Measurements from ENCODE around the gene CD4. TPM values are rescaled to one million over a fixed set of nuclear protein-coding genes. Genes with fewer than 3 reads are reported as not detected.

Gene CD4
- total RNA-seq, 6 donors from 2014 or later, result 10.5 to 86.6 (median 35.6) TPM

DNA sequence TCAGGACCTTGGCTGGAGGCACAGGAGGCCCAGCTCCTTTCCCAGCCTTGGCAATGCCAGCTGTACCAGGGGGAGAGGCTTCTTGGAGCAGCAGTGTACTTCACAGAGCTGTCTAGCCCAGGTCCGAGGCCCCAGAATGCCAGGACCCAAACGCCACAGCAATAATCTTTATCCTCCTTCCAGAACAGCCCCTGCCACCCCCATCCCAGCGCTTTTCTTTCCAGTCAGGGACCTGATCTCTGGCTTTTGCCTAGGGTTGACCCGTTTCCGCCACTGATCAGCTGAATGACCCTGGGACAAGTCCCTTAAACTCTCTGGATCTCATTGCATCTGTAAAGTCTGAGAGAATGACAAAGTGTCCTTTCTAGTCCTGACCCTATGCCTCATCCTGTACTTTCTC, 11.9 kb upstream of the CD4 start:
- Histone ChIP-seq H3K27me3 (peaks cover 0 to 2% (median 0%) of the 10 kb centered on the region in 4 donors), H3K4me3 (no peak overlapping the region), H3K9me3 (no peaks in the 10 kb centered on the region), H3K36me3 (no peaks in the 10 kb centered on the region), H3K4me1 (peaks cover 13 to 26% (median 15%) of the 10 kb centered on the region in 4 donors), H3K27ac (peak overlapping the region in 1 of 4 donors; percentile 64)
- ATAC-seq (ENCODE audit: low FRiP score in 2 of 2) (no peak), DNase-seq (no peak)
- TF ChIP-seq EP300 (IDR thresholded peaks at IDR 0.05) (no peak), POLR2AphosphoS5 (IDR thresholded peaks at IDR 0.05) (no peak), POLR2A (IDR thresholded peaks at IDR 0.05) (no peak)
- TF ChIP-seq, protein P1, sequence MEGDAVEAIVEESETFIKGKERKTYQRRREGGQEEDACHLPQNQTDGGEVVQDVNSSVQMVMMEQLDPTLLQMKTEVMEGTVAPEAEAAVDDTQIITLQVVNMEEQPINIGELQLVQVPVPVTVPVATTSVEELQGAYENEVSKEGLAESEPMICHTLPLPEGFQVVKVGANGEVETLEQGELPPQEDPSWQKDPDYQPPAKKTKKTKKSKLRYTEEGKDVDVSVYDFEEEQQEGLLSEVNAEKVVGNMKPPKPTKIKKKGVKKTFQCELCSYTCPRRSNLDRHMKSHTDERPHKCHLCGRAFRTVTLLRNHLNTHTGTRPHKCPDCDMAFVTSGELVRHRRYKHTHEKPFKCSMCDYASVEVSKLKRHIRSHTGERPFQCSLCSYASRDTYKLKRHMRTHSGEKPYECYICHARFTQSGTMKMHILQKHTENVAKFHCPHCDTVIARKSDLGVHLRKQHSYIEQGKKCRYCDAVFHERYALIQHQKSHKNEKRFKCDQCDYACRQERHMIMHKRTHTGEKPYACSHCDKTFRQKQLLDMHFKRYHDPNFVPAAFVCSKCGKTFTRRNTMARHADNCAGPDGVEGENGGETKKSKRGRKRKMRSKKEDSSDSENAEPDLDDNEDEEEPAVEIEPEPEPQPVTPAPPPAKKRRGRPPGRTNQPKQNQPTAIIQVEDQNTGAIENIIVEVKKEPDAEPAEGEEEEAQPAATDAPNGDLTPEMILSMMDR (IDR thresholded peaks at IDR 0.05), result no peak
- WGBS, 2 donors, result 95 to 97% methylated on average over 4 to 5 of the region's 5 CpGs

DNA sequence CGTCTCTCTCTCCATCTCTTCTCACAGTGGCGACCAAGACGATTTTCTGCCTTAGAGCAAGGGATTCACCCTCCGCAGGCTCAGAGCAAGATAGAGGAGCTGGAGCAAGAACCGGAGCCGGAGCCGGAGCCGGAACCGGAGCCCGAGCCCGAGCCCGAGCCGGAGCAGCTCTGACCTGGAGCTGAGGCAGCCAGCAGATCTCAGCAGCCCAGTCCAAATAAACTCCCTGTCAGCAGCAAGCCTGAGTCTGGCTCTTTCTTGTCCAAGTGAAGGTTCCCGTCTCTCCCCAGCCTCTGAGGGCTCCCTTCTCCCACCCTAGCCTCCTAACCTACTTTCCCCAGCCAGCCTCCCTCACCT, 11.1 kb upstream of the CD4 start:
- peak overlapping the region; percentile 25 to 68 (median 48) for H3K27ac ChIP-seq
- no peaks in the 10 kb centered on the region for H3K9me3 ChIP-seq
- TF ChIP-seq POLR2AphosphoS5 (IDR thresholded peaks at IDR 0.05), result no peak
- TF ChIP-seq, protein P1 (IDR thresholded peaks at IDR 0.05), result no peak
- no peak for TF ChIP-seq POLR2A (IDR thresholded peaks at IDR 0.05)
- TF ChIP-seq EP300 (IDR thresholded peaks at IDR 0.05), result no peak
- peak in 1 of 2 donors; percentile 60 for ATAC-seq (ENCODE audit: low FRiP score in 2 of 2)
- WGBS, 2 donors, result 63 to 65% methylated on average over 13 to 14 of the region's 14 CpGs
- H3K4me1 ChIP-seq, result peaks cover 9 to 22% (median 11%) of the 10 kb centered on the region in 4 donors
- H3K36me3 ChIP-seq, result no peaks in the 10 kb centered on the region
- DNase-seq, result peak in 1 of 2 donors; percentile 84
- peaks cover 0 to 2% (median 0%) of the 10 kb centered on the region in 4 donors for H3K27me3 ChIP-seq
- peak overlapping the region in 3 of 4 donors; percentile 30 to 48 (median 35) for H3K4me3 ChIP-seq

DNA sequence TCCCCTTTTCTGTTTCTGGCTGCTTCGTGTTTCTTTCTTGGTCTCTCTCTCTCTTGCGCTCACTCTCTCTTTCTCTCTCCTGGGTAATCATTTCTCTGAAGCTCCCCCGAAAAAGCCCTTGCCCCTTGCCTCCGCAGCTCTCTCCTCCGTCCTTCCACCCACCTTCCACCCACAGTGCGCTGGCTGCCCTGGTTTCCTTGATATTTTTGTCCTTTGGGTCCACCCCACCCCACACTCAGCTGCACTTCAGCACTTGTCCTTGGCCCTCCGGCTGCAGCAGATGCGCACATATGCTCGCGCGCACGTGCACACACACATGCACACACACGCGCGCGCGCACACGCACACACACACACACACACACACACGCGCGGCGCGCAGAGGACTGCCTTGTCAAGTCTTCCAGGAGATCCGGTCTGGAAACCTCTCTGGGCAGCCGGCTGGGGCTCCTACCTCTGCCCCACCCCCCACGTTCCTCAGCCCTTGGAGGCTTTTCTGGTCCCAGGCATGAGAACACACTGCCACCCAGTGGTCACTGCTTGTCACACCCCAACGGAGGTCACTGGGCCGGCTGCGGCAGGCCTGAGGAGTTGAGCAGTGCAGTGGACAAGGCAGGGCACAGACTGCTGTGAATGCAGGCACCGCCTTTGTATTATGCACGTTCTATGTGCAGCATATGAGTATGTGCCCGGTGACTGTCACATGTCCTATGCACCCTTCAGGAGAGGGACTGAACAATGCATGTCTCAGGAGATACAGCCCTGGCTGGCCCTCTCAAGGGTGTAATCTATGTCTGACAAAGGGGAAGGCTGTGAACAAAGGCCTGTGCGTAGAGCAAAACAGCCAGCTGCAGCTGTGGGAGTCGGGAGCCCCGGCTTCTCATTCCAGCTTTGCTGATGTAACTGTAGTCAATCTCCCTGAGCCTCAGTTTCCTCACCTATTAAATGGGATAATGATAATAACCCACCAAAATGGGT, 10.5 kb upstream of the CD4 start:
- TF ChIP-seq POLR2A (IDR thresholded peaks at IDR 0.05) (peak in 1 of 4 donors; percentile 14), EP300 (IDR thresholded peaks at IDR 0.05) (no peak), POLR2AphosphoS5 (IDR thresholded peaks at IDR 0.05) (peak; percentile 53 to 71)
- TF ChIP-seq, protein P1 (IDR thresholded peaks at IDR 0.05), result peak; percentile 91 to 99 (median 98)
- Histone ChIP-seq H3K4me3 (peak overlapping the region in 3 of 4 donors; percentile 30 to 48 (median 35)), H3K4me1 (peaks cover 9 to 16% (median 11%) of the 10 kb centered on the region in 4 donors), H3K27me3 (no peaks in the 10 kb centered on the region), H3K9me3 (no peaks in the 10 kb centered on the region), H3K27ac (peak overlapping the region in 3 of 4 donors; percentile 25 to 68 (median 64)), H3K36me3 (no peaks in the 10 kb centered on the region)
- peak; percentile 92 to 97 for DNase-seq
- ATAC-seq (ENCODE audit: low FRiP score in 2 of 2), result peak; percentile 97 to 98
- WGBS, 2 donors, result 5 to 7% methylated on average over 28 to 35 of the region's 35 CpGs

DNA sequence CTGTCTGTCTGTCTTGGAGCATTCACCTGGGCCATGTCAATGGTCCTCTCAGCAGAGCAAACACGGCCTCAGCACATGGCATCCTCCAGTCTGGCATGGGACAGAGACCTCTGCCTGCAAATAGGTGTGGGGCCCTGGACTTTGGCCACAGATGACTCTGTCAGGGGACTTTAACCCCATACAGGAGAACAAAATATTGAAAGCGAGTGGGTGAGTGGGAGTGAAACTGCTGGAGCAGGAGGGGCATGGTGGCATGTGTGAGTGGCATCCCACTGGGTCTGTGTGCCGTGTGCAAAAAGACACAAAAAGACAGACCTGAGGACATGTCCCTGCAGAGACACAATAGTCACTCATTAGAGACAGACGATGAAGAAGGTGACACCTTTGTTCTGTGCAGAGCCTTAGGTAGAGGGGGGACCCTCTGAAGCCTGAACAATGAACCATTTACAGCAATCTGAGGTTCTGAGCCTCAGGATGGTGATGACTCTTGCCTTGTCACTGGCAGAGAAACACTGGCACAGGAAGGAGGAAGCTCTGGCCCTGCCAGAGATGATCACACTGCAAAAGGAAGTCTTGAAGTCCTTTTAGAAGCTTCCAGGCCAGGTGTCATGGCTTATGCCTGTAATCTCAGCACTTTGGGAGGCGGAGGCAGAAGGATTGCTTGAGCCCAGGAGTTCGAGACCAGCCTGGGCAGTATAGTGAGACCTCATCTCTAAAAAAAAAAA, 9.5 kb upstream of the CD4 start:
- ATAC-seq (ENCODE audit: low FRiP score in 2 of 2), result no peak
- no peaks in the 10 kb centered on the region for H3K27me3 ChIP-seq
- no peaks in the 10 kb centered on the region for H3K36me3 ChIP-seq
- 82 to 83% methylated on average over 6 of the region's 6 CpGs for WGBS, 2 donors
- H3K27ac ChIP-seq, result no peak overlapping the region
- DNase-seq, result no peak
- H3K4me3 ChIP-seq, result no peak overlapping the region
- TF ChIP-seq EP300 (IDR thresholded peaks at IDR 0.05), result no peak
- H3K4me1 ChIP-seq, result peaks cover 11 to 25% (median 18%) of the 10 kb centered on the region in 4 donors
- H3K9me3 ChIP-seq, result no peaks in the 10 kb centered on the region

DNA sequence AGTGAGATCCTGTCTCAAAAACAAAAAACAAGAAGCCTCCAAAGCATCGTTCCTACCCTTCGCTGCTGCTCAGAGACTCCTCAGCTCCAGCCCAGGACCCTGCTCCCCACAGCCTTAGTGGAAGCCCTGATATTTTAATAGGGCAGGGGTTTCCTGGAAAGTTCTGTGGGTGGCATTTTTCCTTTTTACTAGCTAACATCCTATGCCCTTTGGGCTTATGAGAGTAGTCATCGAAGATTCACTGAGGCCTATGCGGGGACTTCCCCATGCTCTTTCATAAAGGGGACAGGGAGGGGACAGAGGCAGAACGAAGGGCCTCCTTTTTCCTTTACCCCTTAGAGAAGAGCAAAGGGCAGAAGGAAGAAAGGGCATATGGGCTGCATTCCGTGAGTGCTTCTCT, 8.8 kb upstream of the CD4 start:
- DNase-seq, result no peak
- ATAC-seq (ENCODE audit: low FRiP score in 2 of 2), result no peak
- Histone ChIP-seq H3K27ac (no peak overlapping the region), H3K4me1 (peaks cover 15 to 32% (median 18%) of the 10 kb centered on the region in 4 donors), H3K4me3 (no peak overlapping the region), H3K36me3 (no peaks in the 10 kb centered on the region), H3K27me3 (no peaks in the 10 kb centered on the region), H3K9me3 (no peaks in the 10 kb centered on the region)
- TF ChIP-seq POLR2AphosphoS5 (IDR thresholded peaks at IDR 0.05), result no peak
- TF ChIP-seq, protein P1 (IDR thresholded peaks at IDR 0.05), result no peak
- no peak for TF ChIP-seq EP300 (IDR thresholded peaks at IDR 0.05)
- no peak for TF ChIP-seq POLR2A (IDR thresholded peaks at IDR 0.05)
- 79 to 95% methylated on average over 6 of the region's 6 CpGs for WGBS, 2 donors

All from upper lobe of left lung (tissue), 6 donors.